NOMO-1 (cell line): ENCODE data around the gene WDR7.

ENCODE experiments used
- DNase-seq, 2 experiments: peaks; one replicate each; lab custom pipeline; 2025; ENCODE audit not compliant: unreplicated experiment in 2 of 2; lab: John Stamatoyannopoulos, UW

The WDR7 gene

DNA sequence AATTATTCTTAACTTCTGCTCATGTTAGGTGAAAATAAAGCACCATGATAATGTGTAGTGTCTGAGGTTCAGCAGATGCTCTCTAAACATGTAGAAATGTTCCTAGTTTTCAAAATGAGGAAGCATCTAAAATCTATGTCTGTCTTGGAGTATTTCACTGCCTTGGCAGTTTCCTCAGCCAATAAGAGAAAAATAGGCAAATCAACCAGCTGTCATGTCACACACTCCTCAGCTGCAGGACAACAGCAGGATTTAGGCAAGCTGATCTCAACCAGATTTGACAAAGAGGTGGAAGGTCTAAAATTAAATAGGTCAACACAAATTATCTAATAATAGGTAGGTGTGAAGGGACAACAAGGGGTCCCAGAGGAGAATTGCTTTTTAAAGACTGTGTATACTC is 331.6 kb downstream of the WDR7 start:
- DNase-seq = peak; percentile 26 to 89

DNA sequence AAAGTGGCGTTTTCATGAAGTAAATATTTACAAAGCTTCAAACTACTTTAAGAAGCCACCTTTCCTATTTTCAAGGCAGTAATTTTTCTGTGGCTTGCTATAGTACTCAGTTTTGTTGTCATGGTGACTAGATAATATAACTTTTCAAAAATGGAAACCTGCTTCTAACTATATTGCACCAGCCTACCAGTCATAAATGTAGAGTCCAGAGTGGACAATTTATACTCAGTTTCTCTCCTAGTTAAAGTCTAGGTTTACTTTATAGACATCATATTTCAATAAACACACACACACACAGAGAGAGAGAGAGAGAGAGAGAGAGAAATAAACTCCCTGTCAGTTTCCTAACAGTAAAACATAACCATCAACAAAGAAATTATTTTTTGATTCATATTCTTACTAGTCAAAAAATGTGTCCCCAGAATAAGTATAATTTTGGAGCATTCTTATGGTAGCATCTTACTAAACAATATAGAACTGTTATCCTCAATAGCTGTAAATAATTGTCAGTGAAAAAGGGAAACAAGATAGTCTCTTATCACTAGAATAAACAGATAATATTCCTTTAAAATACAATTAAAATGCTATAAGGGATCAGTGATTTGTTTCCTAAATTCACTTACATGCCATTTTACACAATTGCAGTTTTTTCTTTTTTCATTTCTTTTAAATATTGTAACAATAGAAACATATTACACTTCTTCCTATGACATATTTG is 332.3 kb downstream of the WDR7 start:
- DNase-seq = peak in 1 of 2 experiments; percentile 36

GRCh38 chr18:56984731-56985130 is 333.6 kb downstream of the WDR7 start:
- no peak for DNase-seq

- DNase-seq = no peak
These were observed 335.7 kb downstream of the WDR7 start for GRCh38 chr18:56986829-56987228.

- no peak for DNase-seq
These were observed 336.1 kb downstream of the WDR7 start for GRCh38 chr18:56987236-56987635.

DNA sequence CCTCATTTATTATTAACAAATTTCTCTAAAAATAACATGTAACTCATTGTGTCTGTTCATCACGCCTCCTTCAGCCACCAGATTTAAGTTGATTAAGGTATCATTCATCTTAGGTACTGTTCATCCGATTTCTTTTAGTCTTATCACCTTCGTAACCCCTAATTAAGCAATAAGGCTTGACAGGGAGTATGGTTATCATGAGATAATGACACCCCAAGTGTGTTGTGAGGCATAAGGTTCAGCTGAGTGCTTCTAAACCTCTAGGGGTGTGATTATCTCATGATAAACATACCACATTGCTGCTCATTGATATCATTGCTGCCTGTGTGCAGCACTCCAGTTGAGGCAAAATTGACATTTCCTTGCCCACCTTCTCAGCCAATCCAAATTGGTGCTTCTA is 336.9 kb downstream of the WDR7 start:
- DNase-seq = no peak

DNA sequence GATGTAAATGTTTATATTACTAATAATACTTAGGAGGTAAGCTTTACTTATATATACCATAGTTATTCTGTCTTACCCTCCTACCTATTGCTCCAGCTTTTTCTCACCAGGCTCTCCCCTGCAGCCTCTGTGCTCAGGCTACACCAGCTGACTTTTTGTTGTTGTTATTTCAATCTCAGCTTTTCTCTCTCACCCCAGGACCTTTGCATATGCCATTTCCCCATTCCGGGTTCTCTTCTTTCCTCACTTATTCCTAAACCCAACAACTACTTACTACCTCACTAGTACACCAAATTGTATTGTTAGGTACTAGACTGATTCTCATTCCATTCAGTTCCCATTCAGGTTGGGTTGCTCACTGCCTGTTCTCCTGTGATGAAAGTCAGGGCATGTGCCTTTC is 339.5 kb downstream of the WDR7 start:
- DNase-seq = no peak

- DNase-seq = no peak
These were observed 341.6 kb downstream of the WDR7 start for GRCh38 chr18:56992777-56993176.

DNA sequence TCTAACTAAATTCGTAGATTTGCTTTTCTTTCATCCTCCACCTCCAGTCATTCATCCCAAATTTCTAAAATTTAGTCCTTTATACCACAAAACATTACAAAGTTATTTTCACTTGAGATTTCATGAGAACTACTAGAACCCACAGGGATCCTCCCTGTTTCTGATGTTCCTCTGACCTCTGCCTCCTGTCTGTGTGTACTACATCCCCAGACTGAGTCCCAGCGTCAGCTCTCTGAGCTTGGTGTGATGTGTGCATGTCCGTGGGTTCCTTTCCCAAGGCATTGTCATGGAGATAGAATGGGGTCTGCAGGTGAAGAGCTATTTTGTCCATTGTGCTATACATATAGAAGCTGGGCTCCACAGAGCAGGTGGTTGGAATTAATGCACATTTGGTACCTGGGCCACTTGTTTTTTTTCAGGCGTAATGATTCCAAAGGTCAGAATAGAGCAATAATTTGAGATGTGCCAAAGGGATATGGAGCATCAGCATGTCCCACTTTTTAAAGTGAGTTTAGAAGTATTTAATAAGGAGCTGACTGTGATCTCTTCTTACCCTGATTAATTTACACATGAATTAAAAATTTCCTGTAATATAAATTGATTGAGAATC is 344.5 kb downstream of the WDR7 start:
- no peak for DNase-seq

GRCh38 chr18:56997200-56997599 is 346.0 kb downstream of the WDR7 start:
- DNase-seq = no peak

GRCh38 chr18:56999823-57000222 is 348.7 kb downstream of the WDR7 start:
- DNase-seq = no peak

DNA sequence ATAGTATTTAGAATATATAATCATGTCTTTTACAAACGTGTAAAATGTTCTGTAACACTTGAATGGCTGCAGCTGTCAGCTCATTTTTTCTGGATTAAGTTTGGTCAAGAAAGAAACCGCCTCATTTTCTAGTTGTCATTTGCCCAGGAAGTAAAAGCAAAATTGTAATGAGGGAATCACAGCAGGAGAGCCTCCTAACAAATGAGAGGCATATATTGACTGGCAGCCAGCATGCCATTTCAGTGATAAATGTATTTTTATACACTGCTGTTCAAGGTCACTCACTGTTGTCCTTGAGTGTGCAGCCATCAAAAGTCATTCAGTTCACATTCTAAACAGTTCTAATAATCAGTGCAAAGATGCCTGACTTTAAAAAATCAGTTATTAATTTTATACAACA is 351.5 kb downstream of the WDR7 start:
- DNase-seq = no peak

DNA sequence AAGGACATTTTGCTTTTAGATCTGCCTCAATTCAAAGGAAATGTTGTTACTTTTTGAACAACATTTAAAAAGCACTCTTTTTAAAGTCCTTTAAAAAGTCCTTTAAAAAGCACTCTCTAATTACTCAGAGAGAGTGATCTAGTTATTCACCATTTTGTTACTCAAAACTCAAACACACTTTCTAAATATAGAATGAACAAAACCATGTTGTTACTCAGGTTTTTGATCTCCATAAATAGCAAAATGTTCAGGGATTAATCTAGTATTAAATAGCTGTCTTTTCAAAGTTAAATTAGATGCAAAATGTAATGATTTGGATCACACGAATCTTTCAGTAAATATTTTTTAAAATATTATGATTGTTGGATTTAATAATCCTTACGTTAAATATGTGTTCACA is 352.2 kb downstream of the WDR7 start:
- DNase-seq = no peak

- peak; percentile 15 to 82 for DNase-seq
These were observed 353.4 kb downstream of the WDR7 start for GRCh38 chr18:57004366-57005121.

DNA sequence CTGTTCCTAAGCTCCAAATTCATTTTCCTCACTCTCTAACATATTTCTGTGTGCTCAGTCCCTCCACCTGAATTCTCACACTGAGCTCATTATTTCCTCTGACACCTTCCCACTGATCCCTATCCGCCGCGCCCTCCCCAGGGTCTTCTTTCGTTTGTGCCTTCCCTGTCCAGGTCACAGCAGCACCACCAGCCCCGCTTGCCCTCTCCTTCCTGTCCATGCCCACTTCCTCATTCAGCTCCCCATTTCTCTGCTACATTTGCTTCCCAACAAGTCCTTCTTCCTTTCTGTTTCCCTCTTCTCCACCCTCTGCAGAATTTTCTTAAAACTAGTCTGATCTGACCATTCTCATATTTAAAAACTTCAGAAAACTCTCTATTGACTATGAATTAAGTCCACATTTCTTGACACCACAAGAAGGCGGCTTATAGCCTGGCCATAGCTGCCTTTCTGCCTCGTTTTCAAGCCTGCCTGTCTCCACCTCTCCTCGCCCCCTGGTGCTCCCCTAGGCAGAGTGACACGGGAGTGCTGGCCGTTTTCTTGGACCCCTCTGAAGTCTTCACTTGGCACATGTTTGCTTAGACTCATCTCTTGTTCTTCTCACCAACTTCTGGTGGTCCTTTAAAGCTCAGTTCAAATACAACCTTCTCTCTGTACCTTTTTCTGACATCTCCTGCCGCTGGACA is 357.0 kb downstream of the WDR7 start:
- peak; percentile 46 to 71 for DNase-seq

GRCh38 chr18:57009844-57010243 is 358.7 kb downstream of the WDR7 start:
- DNase-seq = no peak

- no peak for DNase-seq
These were observed 363.7 kb downstream of the WDR7 start for GRCh38 chr18:57014772-57015413.

DNA sequence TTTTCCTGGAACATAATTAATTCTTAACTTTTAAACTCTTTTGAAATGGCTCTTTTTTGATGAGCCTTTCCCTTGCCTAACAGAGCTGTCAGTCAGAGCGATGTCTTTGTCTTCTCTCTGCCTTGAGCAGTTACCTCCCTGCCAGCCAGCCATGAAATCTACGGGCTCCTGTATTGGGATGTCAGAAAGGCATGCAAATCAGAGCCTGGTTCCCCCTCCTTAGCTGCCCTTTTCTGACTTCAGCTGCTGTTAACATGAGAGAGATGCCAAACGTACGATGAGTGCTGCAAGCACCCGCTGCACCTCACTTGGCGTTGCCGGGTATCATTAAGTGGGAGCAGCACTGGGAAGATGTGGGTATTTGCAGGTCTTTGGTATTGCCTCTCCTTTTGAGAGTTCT is 364.3 kb downstream of the WDR7 start:
- DNase-seq = no peak

DNA sequence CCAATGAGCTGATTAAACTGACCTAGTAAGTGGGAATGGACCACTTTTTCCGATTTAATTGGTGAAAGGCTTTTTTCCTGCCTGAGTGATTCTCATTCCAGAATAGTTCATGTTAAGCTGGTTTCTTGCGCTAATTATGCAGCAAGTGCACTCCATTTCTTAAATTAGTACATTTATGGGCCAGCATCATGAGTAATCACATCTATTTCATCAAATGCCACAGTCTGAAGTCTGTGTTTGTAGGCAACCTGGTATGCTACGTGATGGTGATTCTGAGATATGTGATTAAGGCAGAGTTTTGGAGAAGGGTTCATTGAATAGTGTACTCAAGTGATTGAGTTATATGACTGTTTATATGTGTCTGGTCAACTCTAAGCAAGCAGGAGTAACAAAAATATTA is 367.7 kb downstream of the WDR7 start:
- no peak for DNase-seq

- no peak for DNase-seq
These were observed 371.6 kb downstream of the WDR7 start for GRCh38 chr18:57022716-57023115.
